ENCODE measurements around the gene VPS13C.

GRCh38 chr15:62066663-62067447, 6.6 kb upstream of the VPS13C start, which contains the start of gene C2CD4A:
- peak; percentile 56 for TF ChIP-seq CTCF (IDR thresholded peaks at IDR 0.05)
- TF ChIP-seq ZFX (IDR thresholded peaks at IDR 0.05; ENCODE audit: borderline replicate concordance): no peak

Measured in 22Rv1 (cell line).